Measurements from ENCODE around the gene CKMT2.

DNA sequence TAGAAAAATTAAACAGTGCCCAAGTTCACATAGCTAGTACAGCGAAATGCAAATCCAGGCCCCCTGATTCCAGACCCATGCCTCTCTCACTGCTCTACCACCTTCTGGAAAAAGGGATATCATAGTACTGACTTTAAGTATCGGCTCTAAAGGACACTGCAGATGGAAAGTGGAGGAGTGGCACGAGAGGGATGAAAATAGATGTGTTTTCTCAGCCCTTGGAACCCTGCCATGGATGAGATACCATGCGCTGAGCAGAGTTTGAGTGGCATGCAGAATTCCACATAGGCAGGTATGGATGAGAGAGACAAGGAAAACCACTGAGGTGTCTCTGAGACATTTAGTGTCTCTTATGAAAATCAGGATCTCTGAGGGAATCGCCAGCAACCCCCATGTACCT is 18.8 kb downstream of the CKMT2 start:
- TF ChIP-seq POLR2A (IDR thresholded peaks at IDR 0.05) (no peak), POLR2AphosphoS5 (IDR thresholded peaks at IDR 0.05) (no peak)
- TF ChIP-seq, protein P1, sequence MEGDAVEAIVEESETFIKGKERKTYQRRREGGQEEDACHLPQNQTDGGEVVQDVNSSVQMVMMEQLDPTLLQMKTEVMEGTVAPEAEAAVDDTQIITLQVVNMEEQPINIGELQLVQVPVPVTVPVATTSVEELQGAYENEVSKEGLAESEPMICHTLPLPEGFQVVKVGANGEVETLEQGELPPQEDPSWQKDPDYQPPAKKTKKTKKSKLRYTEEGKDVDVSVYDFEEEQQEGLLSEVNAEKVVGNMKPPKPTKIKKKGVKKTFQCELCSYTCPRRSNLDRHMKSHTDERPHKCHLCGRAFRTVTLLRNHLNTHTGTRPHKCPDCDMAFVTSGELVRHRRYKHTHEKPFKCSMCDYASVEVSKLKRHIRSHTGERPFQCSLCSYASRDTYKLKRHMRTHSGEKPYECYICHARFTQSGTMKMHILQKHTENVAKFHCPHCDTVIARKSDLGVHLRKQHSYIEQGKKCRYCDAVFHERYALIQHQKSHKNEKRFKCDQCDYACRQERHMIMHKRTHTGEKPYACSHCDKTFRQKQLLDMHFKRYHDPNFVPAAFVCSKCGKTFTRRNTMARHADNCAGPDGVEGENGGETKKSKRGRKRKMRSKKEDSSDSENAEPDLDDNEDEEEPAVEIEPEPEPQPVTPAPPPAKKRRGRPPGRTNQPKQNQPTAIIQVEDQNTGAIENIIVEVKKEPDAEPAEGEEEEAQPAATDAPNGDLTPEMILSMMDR (IDR thresholded peaks at IDR 0.05) = no peak
